AG04449 (cell line): ENCODE measurements around the gene PTPN13.
"Not testable (repeated sequence)": the region's sequence is repeated elsewhere in the genome, so short reads cannot be mapped to it uniquely, and the experiment has no call there.

Experiments used
- CTCF ChIA-PET: fragments of 350-600 bp; formaldehyde crosslinking; extraction: SDS; loops from one replicate; lab custom pipeline; 2021; ENCODE audit warnings: antibody characterized with exemption; lab: Yijun Ruan, JAX
- POLR2A ChIA-PET: fragments of 400-600, 350-600 bp; formaldehyde crosslinking; extraction: SDS; loops from one replicate; lab custom pipeline; 2020; ENCODE audit warnings: antibody characterized with exemption, inconsistent platforms; lab: Yijun Ruan, JAX
- DNase-seq: peaks from one replicate; pipeline ENCODE4 v3.0.0-alpha.2; 2010; ENCODE audit warnings: low read depth, low spot score
- H3K4me3 ChIP-seq: 2 replicates; pipeline ENCODE4 v1.5.1; 2011; ENCODE audit warnings: low read depth, mild to moderate bottlenecking, control low read depth, low read length
- CTCF ChIP-seq: IDR thresholded peaks from one replicate; pipeline ENCODE4 v1.5.1; 2011; ENCODE audit warnings: mild to moderate bottlenecking, moderate library complexity, low read length, control low read depth, inconsistent platforms; ENCODE audit not compliant: insufficient read depth; ENCODE audit errors: missing control alignments

Gene PTPN13

GRCh38 chr4:86644892-86645291, 50.8 kb downstream of the PTPN13 start:
- CTCF ChIA-PET: interaction anchor here (0.7 kb wide), 1 partner anchor 18 kb away, joined by 3 read pairs; no protein-coding TSS in a partner anchor
- no peak for DNase-seq
- POLR2A ChIA-PET: no interaction called here
- TF ChIP-seq CTCF: no peak
- no peak overlapping the region for H3K4me3 ChIP-seq

- TF ChIP-seq CTCF: no peak
- no peak overlapping the region for H3K4me3 ChIP-seq
- CTCF ChIA-PET: interaction anchor here (1.3 to 1.6 kb wide), 2 partner anchors 10 to 154 kb away, joined by 3 read pairs; no protein-coding TSS in a partner anchor
- DNase-seq: no peak
- POLR2A ChIA-PET: interaction anchor here (0.6 kb wide), 1 partner anchor 147 kb away, joined by 3 read pairs; no protein-coding TSS in a partner anchor
These were observed 58.3 kb downstream of the PTPN13 start for GRCh38 chr4:86652332-86652932.

- CTCF ChIA-PET: interaction anchor here (1.3 to 1.6 kb wide), 2 partner anchors 11 to 155 kb away, joined by 3 read pairs; no protein-coding TSS in a partner anchor
- POLR2A ChIA-PET: no interaction called here
- TF ChIP-seq CTCF: no peak
These were observed 59.2 kb downstream of the PTPN13 start for GRCh38 chr4:86653237-86653865.

GRCh38 chr4:86656781-86657180, 62.7 kb downstream of the PTPN13 start:
- POLR2A ChIA-PET, CTCF ChIA-PET, H3K4me3 ChIP-seq, DNase-seq: not testable (repeated sequence)

More at GRCh38 chr4:86653237-86653865, 59.2 kb downstream of the PTPN13 start:
- no peak overlapping the region for H3K4me3 ChIP-seq
- DNase-seq: no peak

GRCh38 chr4:86657382-86657781, 63.3 kb downstream of the PTPN13 start:
- POLR2A ChIA-PET: no interaction called here
- DNase-seq: no peak
- CTCF ChIA-PET: no interaction called here
- no peak for TF ChIP-seq CTCF
- H3K4me3 ChIP-seq: no peak overlapping the region

GRCh38 chr4:86657910-86658309, 63.8 kb downstream of the PTPN13 start:
- POLR2A ChIA-PET: no interaction called here
- CTCF ChIA-PET: no interaction called here
- no peak for TF ChIP-seq CTCF
- no peak overlapping the region for H3K4me3 ChIP-seq
- no peak for DNase-seq
